Measurements from ENCODE around the gene VEPH1.
"Not testable (repeated sequence)": the region's sequence is repeated elsewhere in the genome, so short reads cannot be mapped to it uniquely, and the experiment has no call there.

DNA sequence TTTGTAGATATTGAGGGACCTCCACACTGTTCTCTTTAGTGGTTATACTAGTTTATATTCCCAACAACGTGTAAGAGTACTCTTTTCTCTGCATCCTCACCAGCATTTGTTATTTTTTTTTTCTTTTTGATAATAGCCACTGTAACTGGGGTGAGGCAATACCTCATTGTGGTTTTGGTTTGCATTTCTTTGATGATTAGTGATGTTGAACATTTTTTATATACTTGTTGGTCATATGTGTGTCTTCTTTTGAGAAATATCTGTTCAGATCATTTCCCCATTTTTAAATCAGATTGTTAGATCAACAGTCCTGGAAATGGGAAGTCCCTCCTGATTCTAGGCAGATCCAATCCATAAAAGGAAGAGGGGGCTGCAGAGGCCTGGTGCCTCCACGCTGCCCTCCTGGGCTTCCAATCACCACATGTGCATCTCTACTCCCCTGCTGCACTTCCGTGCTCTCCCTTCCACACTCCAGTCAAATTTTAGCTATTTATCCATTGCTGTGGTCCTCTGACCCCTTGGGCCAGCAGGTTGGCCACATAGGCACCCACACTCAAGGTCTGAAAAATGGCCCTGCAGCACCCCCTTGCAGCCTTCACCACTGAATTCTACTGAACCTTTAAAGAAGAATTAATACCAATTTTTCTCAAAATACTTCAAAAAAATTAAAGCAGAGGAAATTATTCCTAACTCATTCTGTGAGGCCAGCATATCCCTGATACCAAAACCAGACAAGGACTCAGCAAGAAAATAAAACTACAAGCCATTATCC, 154.7 kb downstream of the VEPH1 start:
- TF ChIP-seq, protein P1, sequence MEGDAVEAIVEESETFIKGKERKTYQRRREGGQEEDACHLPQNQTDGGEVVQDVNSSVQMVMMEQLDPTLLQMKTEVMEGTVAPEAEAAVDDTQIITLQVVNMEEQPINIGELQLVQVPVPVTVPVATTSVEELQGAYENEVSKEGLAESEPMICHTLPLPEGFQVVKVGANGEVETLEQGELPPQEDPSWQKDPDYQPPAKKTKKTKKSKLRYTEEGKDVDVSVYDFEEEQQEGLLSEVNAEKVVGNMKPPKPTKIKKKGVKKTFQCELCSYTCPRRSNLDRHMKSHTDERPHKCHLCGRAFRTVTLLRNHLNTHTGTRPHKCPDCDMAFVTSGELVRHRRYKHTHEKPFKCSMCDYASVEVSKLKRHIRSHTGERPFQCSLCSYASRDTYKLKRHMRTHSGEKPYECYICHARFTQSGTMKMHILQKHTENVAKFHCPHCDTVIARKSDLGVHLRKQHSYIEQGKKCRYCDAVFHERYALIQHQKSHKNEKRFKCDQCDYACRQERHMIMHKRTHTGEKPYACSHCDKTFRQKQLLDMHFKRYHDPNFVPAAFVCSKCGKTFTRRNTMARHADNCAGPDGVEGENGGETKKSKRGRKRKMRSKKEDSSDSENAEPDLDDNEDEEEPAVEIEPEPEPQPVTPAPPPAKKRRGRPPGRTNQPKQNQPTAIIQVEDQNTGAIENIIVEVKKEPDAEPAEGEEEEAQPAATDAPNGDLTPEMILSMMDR (IDR thresholded peaks at IDR 0.05) = not testable (repeated sequence)
- not testable (repeated sequence) for TF ChIP-seq POLR2A (IDR thresholded peaks at IDR 0.05)

All from lower leg skin (tissue), 3 donors.